Kidney (tissue), 14 donors: Measurements from ENCODE around the gene FGFR3. TPM values are rescaled to one million over a fixed set of nuclear protein-coding genes. Genes with fewer than 3 reads are reported as not detected.

Experiments used
- DNase-seq, 5 donors: peaks; one replicate each; pipeline ENCODE4 v3.0.0-alpha.2; 2013 to 2020
- FAIRE-seq: peaks from 2 replicates; lab custom pipeline; 2012; peaks lifted over from hg19 to GRCh38; lab: Jason Lieb, UNC
- H3K27ac ChIP-seq, 2 donors: one replicate each; pipeline ENCODE4 v1.7.0; 2013; ENCODE audit warnings: low read depth in 2 of 2, low read length in 2 of 2, inconsistent platforms in 1 of 2
- H3K27me3 ChIP-seq: one replicate; pipeline ENCODE4 v1.7.1; 2013; ENCODE audit warnings: low read length, inconsistent platforms; ENCODE audit not compliant: control insufficient read depth, insufficient read depth
- H3K36me3 ChIP-seq, 3 donors: one replicate each; pipeline versions ENCODE4 v1.7.0 to v1.7.1; 2013; ENCODE audit warnings: low read length in 3 of 3, control low read depth in 1 of 3, inconsistent platforms in 1 of 3; ENCODE audit not compliant: insufficient read depth in 3 of 3, control insufficient read depth in 2 of 3
- H3K4me1 ChIP-seq, 3 donors: one replicate each; pipeline versions ENCODE4 v1.7.0 to v1.7.1; 2013; ENCODE audit warnings: low read length in 3 of 3, inconsistent platforms in 1 of 3, low read depth in 1 of 3; ENCODE audit not compliant: control insufficient read depth in 2 of 3, insufficient read depth in 2 of 3
- H3K4me3 ChIP-seq, 3 donors: one replicate each; pipeline versions ENCODE4 v1.7.0 to v1.8.1; 2013; ENCODE audit warnings: low read length in 3 of 3, control low read depth in 1 of 3, inconsistent platforms in 1 of 3
- H3K9ac ChIP-seq, 3 donors: one replicate each; pipeline versions ENCODE4 v1.7.0 to v1.7.1; 2013; ENCODE audit warnings: low read length in 3 of 3, control low read depth in 1 of 3, inconsistent platforms in 1 of 3
- H3K9me3 ChIP-seq, 3 donors: one replicate each; pipeline versions ENCODE4 v1.7.0 to v1.7.1; 2013; ENCODE audit warnings: low read length in 3 of 3, control low read depth in 1 of 3, inconsistent platforms in 1 of 3; ENCODE audit not compliant: control insufficient read depth in 2 of 3, insufficient read depth in 1 of 3
- intact Hi-C: fragments of 100-400 bp; cut with DNase I; formaldehyde crosslinking; loops from one replicate; pipeline ENCODE4 v1.11.1; 2022
- polyA plus RNA-seq: library from polyadenylated mRNA; stranded (reverse); fragments of 350-450 nt; fragmentation: Illumina TruSeq; extraction: RNeasy Lipid Tissue Mini Kit (QIAGEN cat#74804); gene quantifications from one replicate; pipeline ENCODE4 v1.2.3, GENCODE V29; 2014; ENCODE audit warnings: low read depth, low replicate concordance; ENCODE audit not compliant: insufficient read depth
- total RNA-seq: library from RNA; stranded (reverse); fragmentation: NEBNext Ultra II Directional; extraction: Animal tissue kit (Norgen Biotek cat#: 25700); gene quantifications from one replicate; pipeline ENCODE4 v1.2.1, GENCODE V29; 2021
- TF ChIP-seq, protein P1 (sequence below): IDR thresholded peaks from 3 replicates; pipeline ENCODE4 v1.5.1; 2012; ENCODE audit warnings: mild to moderate bottlenecking, moderate library complexity, borderline replicate concordance; ENCODE audit not compliant: insufficient read depth; ENCODE audit errors: extremely low read depth
- donor health status: control.
- donor health status: control.
- donor health status: control.
- donor health status: control.
- donor health status: control.
- donor health status: DM: yes; HTN: yes; CAD: no.
- donor health status: Normal renal cell carcinoma (clear cell type).

The FGFR3 gene
- total and polyA plus RNA-seq, 2 donors from 2014 or later = 25.5 to 28.5 TPM

DNA sequence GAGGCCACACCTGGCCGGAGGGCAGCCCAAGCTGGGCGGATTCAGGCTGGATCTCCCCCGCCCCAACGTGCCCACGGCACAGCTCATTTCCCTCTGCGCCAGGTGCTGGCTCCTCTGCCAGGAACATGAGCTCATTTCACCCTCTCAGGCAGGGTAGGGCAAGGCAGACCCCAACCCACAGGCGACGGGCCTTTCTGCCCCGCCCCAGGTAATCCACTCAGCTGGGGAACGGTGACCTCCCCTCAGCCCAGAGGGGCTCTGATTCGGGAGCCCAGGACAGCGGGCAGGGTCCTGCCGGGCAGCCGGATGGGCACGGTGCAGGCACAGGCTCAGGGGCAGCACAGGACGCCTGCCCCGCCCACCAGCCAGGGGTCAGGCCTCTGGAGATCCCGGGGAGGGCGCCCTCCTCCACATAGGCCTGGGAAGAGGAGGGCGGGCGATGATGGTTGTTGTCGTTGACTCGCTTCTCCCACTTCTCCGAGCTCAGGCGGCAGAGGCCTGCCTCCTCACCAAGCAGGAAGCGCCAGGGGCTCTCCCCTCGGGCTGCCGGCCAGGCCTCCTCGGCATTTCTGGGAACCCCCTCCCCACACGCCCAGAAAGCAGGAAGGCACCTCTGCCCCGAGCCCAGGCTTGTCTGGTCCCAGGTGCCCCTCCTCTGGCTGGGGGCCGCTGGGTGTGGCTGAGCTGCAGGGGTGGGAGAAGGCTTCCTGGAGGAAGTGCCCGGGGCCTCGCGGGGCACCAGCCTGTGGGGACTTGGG, 40.6 kb upstream of the FGFR3 start:
- intact Hi-C loops = no loop called here
- no peak overlapping the region for H3K9ac ChIP-seq
- H3K27ac ChIP-seq = no peak overlapping the region
- no peaks in the 10 kb centered on the region for H3K9me3 ChIP-seq
- DNase-seq (peak in 4 of 5 donors; percentile 61 to 83 (median 73)), FAIRE-seq (no peak)
- H3K27me3 ChIP-seq = no peaks in the 10 kb centered on the region
- peaks cover 0 to 4% (median 0%) of the 10 kb centered on the region in 3 donors for H3K4me1 ChIP-seq
- TF ChIP-seq, protein P1, sequence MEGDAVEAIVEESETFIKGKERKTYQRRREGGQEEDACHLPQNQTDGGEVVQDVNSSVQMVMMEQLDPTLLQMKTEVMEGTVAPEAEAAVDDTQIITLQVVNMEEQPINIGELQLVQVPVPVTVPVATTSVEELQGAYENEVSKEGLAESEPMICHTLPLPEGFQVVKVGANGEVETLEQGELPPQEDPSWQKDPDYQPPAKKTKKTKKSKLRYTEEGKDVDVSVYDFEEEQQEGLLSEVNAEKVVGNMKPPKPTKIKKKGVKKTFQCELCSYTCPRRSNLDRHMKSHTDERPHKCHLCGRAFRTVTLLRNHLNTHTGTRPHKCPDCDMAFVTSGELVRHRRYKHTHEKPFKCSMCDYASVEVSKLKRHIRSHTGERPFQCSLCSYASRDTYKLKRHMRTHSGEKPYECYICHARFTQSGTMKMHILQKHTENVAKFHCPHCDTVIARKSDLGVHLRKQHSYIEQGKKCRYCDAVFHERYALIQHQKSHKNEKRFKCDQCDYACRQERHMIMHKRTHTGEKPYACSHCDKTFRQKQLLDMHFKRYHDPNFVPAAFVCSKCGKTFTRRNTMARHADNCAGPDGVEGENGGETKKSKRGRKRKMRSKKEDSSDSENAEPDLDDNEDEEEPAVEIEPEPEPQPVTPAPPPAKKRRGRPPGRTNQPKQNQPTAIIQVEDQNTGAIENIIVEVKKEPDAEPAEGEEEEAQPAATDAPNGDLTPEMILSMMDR = no peak
- H3K36me3 ChIP-seq = no peaks in the 10 kb centered on the region
- H3K4me3 ChIP-seq = no peak overlapping the region

- Histone ChIP-seq H3K27me3 (no peaks in the 10 kb centered on the region), H3K9me3 (no peaks in the 10 kb centered on the region), H3K36me3 (no peaks in the 10 kb centered on the region), H3K9ac (no peak overlapping the region), H3K27ac (no peak overlapping the region), H3K4me3 (no peak overlapping the region), H3K4me1 (peaks cover 0 to 4% (median 0%) of the 10 kb centered on the region in 3 donors)
- intact Hi-C loops = no loop called here
- DNase-seq (peak in 1 of 5 donors; percentile 61), FAIRE-seq (no peak)
- TF ChIP-seq, protein P1 = no peak
These were observed 39.8 kb upstream of the FGFR3 start for GRCh38 chr4:1753294-1753696.

GRCh38 chr4:1753697-1754311, 39.3 kb upstream of the FGFR3 start:
- intact Hi-C loops = no loop called here
- FAIRE-seq = no peak
- H3K27ac ChIP-seq = no peak overlapping the region
- H3K9me3 ChIP-seq = no peaks in the 10 kb centered on the region
- H3K4me1 ChIP-seq = peaks cover 0 to 2% (median 0%) of the 10 kb centered on the region in 3 donors
- H3K27me3 ChIP-seq = no peaks in the 10 kb centered on the region
- peak in 2 of 5 donors; percentile 61 to 74 for DNase-seq
- no peaks in the 10 kb centered on the region for H3K36me3 ChIP-seq
- no peak overlapping the region for H3K4me3 ChIP-seq
- no peak overlapping the region for H3K9ac ChIP-seq
- TF ChIP-seq, protein P1 = no peak
